Mucosa of rectum (tissue), 2 donors: ENCODE results near the gene RPTOR.

ENCODE experiments used
- H3K27ac ChIP-seq, 2 donors: one replicate each; pipeline ENCODE4 v1.7.0; 2013; ENCODE audit warnings: inconsistent platforms in 2 of 2, low read depth in 2 of 2, low read length in 2 of 2
- H3K27me3 ChIP-seq, 2 donors: one replicate each; pipeline ENCODE4 v1.7.0; 2013; ENCODE audit warnings: low read length in 2 of 2; ENCODE audit not compliant: control insufficient read depth in 2 of 2, insufficient read depth in 2 of 2
- H3K36me3 ChIP-seq, 2 donors: one replicate each; pipeline ENCODE4 v1.7.0; 2013; ENCODE audit warnings: low read length in 2 of 2; ENCODE audit not compliant: control insufficient read depth in 2 of 2, insufficient read depth in 2 of 2
- H3K4me1 ChIP-seq, 2 donors: one replicate each; pipeline ENCODE4 v1.7.0; 2013; ENCODE audit warnings: low read length in 2 of 2, mild to moderate bottlenecking in 1 of 2; ENCODE audit not compliant: control insufficient read depth in 2 of 2, insufficient read depth in 2 of 2
- H3K4me3 ChIP-seq, 2 donors: one replicate each; pipeline ENCODE4 v1.7.0; 2013; ENCODE audit warnings: low read length in 2 of 2
- H3K9ac ChIP-seq, 2 donors: one replicate each; pipeline ENCODE4 v1.7.0; 2013; ENCODE audit warnings: low read length in 2 of 2, low read depth in 1 of 2, mild to moderate bottlenecking in 1 of 2
- H3K9me3 ChIP-seq, 2 donors: one replicate each; pipeline ENCODE4 v1.7.0; 2013; ENCODE audit warnings: low read length in 2 of 2; ENCODE audit not compliant: control insufficient read depth in 2 of 2
- donor health status: healthy.
- donor health status: Normal muscosa, but diverticular disease.

The RPTOR gene

GRCh38 chr17:80839970-80840369 is 295.3 kb downstream of the RPTOR start:
- H3K36me3 ChIP-seq, result peaks cover 3 to 8% of the 10 kb centered on the region in 2 donors
- H3K9me3 ChIP-seq, result no peaks in the 10 kb centered on the region
- H3K9ac ChIP-seq, result no peak overlapping the region
- H3K4me1 ChIP-seq, result no peaks in the 10 kb centered on the region
- no peak overlapping the region for H3K27ac ChIP-seq
- H3K4me3 ChIP-seq, result no peak overlapping the region
- no peaks in the 10 kb centered on the region for H3K27me3 ChIP-seq

GRCh38 chr17:80842456-80843013 is 297.9 kb downstream of the RPTOR start:
- Histone ChIP-seq H3K4me1 (peaks cover 5 to 7% of the 10 kb centered on the region in 2 donors), H3K9me3 (no peaks in the 10 kb centered on the region), H3K4me3 (no peak overlapping the region)

GRCh38 chr17:80843741-80844156 is 299.1 kb downstream of the RPTOR start:
- H3K27ac ChIP-seq, result no peak overlapping the region
- H3K9me3 ChIP-seq, result no peaks in the 10 kb centered on the region
- H3K36me3 ChIP-seq, result peaks cover 3 to 8% of the 10 kb centered on the region in 2 donors
- H3K27me3 ChIP-seq, result no peaks in the 10 kb centered on the region
- H3K4me3 ChIP-seq, result no peak overlapping the region
- no peak overlapping the region for H3K9ac ChIP-seq
- peaks cover 15 to 16% of the 10 kb centered on the region in 2 donors for H3K4me1 ChIP-seq

More at GRCh38 chr17:80842456-80843013, 297.9 kb downstream of the RPTOR start:
- Histone ChIP-seq H3K27ac (no peak overlapping the region), H3K36me3 (peaks cover 8% of the 10 kb centered on the region in 2 donors), H3K27me3 (no peaks in the 10 kb centered on the region), H3K9ac (no peak overlapping the region)

- H3K27me3 ChIP-seq, result no peaks in the 10 kb centered on the region
- H3K36me3 ChIP-seq, result peaks cover 3 to 6% of the 10 kb centered on the region in 2 donors
- no peak overlapping the region for H3K9ac ChIP-seq
- no peak overlapping the region for H3K27ac ChIP-seq
- H3K4me1 ChIP-seq, result peaks cover 15 to 16% of the 10 kb centered on the region in 2 donors
- no peak overlapping the region for H3K4me3 ChIP-seq
- H3K9me3 ChIP-seq, result no peaks in the 10 kb centered on the region
These were observed 299.9 kb downstream of the RPTOR start for GRCh38 chr17:80844418-80844990.

- Histone ChIP-seq H3K36me3 (peaks cover 0 to 5% of the 10 kb centered on the region in 2 donors), H3K27me3 (no peaks in the 10 kb centered on the region), H3K9ac (no peak overlapping the region), H3K27ac (no peak overlapping the region), H3K4me3 (no peak overlapping the region), H3K4me1 (peaks cover 15 to 16% of the 10 kb centered on the region in 2 donors), H3K9me3 (no peaks in the 10 kb centered on the region)
These were observed 300.6 kb downstream of the RPTOR start for GRCh38 chr17:80845069-80845862.

- no peaks in the 10 kb centered on the region for H3K27me3 ChIP-seq
- no peak overlapping the region for H3K4me3 ChIP-seq
- no peaks in the 10 kb centered on the region for H3K9me3 ChIP-seq
- H3K27ac ChIP-seq, result no peak overlapping the region
- no peak overlapping the region for H3K9ac ChIP-seq
- peaks cover 0 to 5% of the 10 kb centered on the region in 2 donors for H3K36me3 ChIP-seq
- peaks cover 15 to 16% of the 10 kb centered on the region in 2 donors for H3K4me1 ChIP-seq
These were observed 301.4 kb downstream of the RPTOR start for GRCh38 chr17:80845863-80846671.

GRCh38 chr17:80846932-80847331 is 302.3 kb downstream of the RPTOR start:
- Histone ChIP-seq H3K9me3 (no peaks in the 10 kb centered on the region), H3K27ac (peak overlapping the region in 1 of 2 donors; percentile 56), H3K4me3 (no peak overlapping the region), H3K36me3 (peaks cover 0 to 5% of the 10 kb centered on the region in 2 donors), H3K9ac (no peak overlapping the region), H3K4me1 (peaks cover 15 to 16% of the 10 kb centered on the region in 2 donors), H3K27me3 (no peaks in the 10 kb centered on the region)

- Histone ChIP-seq H3K36me3 (peaks cover 0 to 5% of the 10 kb centered on the region in 2 donors), H3K4me1 (peaks cover 15 to 16% of the 10 kb centered on the region in 2 donors), H3K27me3 (no peaks in the 10 kb centered on the region), H3K9me3 (no peaks in the 10 kb centered on the region), H3K27ac (peak overlapping the region; percentile 78 to 83), H3K9ac (peak overlapping the region in 1 of 2 donors; percentile 60), H3K4me3 (peak overlapping the region; percentile 37 to 51)
These were observed 303.0 kb downstream of the RPTOR start for GRCh38 chr17:80847496-80848230.

GRCh38 chr17:80848449-80849102 is 303.9 kb downstream of the RPTOR start:
- H3K4me3 ChIP-seq, result no peak overlapping the region
- H3K9ac ChIP-seq, result peak overlapping the region in 1 of 2 donors; percentile 60
- H3K36me3 ChIP-seq, result peaks cover 0 to 5% of the 10 kb centered on the region in 2 donors
- H3K9me3 ChIP-seq, result no peaks in the 10 kb centered on the region
- no peaks in the 10 kb centered on the region for H3K27me3 ChIP-seq
- peaks cover 15 to 16% of the 10 kb centered on the region in 2 donors for H3K4me1 ChIP-seq
- H3K27ac ChIP-seq, result peak overlapping the region; percentile 78 to 83
